ENCODE data around the gene USP21.

The USP21 gene

DNA sequence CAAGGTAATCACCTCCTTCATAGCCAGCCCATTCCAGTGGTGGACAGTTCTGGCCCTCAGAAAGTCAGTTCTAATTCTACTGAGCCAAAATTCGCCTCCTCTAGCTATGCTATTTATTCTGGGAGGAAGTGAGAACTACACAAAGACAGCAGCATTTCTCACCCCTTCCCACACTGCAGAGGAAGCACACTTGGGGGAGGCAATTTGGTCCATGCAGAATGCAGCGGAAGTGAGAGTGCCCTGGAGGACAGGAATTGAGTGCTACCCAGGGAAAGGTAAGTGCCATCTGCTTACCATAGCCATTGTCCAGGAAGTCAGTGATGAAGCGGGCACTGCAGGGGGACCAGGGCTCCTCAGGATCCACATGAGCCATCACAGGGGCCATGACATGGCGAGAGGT is 35.9 kb downstream of the USP21 start:
- no peak for DNase-seq

- DNase-seq, result no peak
Measured at GRCh38 chr1:161196111-161196510, 36.8 kb downstream of the USP21 start.

- DNase-seq, result no peak
Measured at GRCh38 chr1:161196521-161197451, 37.5 kb downstream of the USP21 start.

DNA sequence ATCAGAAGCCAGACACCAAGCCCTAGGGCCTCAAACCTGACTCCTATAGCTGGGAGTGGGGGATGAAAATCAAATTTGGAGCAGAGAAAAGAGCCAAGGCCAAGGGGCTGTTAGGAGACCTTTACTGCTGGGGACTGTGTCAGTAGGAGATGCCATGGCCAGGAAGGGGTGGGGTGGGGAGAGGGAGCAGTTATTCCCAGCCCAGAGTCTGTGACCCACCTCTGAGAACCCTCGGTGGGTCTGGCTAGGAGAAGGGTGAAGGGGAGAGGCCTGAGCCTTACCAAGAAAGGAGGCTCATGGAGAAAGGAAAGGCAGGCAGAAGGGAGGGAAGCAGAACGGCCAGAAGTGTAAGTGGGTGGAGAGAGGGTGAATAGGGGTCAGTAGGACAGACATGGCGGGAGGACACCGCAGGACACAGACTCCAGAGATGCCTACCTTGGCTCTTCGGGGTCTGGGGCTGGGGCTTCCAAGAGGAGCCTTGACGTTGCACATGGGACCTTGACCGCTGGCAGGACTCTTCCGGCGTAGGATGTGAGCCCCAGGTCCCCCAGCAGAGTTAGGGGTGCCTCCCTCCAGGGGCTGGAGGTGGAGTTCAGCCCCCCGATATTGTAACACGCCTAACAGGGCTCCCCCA is 38.4 kb downstream of the USP21 start:
- no peak for DNase-seq

GRCh38 chr1:161198194-161198896 is 39.0 kb downstream of the USP21 start:
- DNase-seq, result no peak

- no peak for DNase-seq
Measured at GRCh38 chr1:161198897-161199431, 39.7 kb downstream of the USP21 start, which contains the start of gene ADAMTS4. TSS of gene ADAMTS4 (minus strand) at chr1:161199054. CDS start at chr1:161198627, 427 bp downstream.

GRCh38 chr1:161199506-161200139 is 40.3 kb downstream of the USP21 start:
- no peak for DNase-seq

- peak; percentile 44 for DNase-seq
Measured at GRCh38 chr1:161200421-161200991, 41.2 kb downstream of the USP21 start.

GRCh38 chr1:161200992-161201835 is 41.9 kb downstream of the USP21 start:
- no peak for DNase-seq

DNA sequence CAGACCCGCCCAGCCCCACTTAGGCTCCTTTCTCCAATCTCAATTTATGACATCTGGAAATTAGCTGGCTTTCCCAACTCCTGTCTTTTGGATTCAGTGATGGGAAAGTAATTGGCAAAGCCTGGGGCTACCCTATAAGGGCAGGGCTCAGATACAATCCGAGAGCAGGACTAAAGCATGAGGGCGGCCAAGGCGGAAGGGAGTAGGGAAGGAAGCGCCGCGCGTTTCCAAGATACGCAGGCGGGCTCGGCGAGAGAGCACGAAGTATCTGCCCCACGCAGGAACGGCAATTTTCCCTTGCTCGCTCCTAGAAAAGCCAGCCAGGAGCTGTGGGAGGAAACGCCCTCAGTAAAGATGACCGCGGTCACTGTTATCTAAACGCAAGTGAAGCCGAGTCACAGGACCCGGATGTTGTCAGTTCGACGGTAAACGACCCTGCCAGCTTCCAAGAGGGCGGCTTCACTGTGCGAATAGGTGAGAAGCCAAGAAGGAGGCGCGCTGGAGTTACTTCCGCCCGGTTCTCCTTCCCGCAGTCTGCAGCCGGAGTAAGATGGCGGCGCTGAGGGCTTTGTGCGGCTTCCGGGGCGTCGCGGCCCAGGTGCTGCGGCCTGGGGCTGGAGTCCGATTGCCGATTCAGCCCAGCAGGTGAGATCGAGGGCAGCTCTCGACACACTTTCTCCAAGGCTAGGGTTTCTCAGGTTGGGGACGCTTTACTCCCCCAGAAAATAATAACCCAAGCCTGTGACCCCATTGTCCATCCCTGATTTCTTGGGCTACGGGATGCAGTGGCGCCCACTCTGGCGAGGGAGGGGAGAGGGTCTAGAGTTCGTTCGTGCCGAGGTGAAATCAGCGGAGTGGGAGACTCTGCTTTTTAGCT is 42.8 kb downstream of the USP21 start, which contains the start of gene NDUFS2:
NDUFS2 (plus strand) TSS at position 532 of the 877 bp plus-strand sequence; CDS start at position 551, 19 bp downstream.
- DNase-seq, result peak; percentile 97

DNA sequence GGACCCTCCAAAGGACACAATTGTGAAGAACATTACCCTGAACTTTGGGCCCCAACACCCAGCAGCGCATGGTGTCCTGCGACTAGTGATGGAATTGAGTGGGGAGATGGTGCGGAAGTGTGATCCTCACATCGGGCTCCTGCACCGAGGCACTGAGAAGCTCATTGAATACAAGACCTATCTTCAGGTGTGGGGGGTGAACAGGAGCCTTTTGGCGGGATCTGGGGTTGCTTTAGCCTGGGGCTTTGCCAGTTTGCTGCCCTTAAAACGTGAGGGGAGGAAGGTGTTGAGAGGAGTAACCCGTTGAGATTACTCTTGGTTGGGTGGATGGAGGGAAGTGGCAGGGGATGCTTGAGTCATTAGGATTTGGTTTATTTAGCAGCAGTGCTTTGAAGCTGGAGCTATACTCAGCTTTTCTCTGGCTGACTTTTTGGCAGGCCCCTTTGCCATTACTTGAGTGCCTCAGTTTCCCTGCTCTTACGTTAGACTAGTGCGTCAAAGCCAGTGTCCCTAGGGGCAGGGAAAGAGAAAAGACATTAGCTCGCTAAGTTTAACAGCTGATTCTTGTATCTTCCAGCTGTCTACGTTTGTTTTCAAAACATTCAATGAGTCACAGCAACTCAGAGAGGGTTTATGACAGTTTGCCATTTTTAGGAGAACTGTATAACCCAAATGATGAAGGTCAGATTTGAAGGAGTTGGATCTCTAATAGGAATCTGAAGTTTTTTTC is 47.3 kb downstream of the USP21 start:
- DNase-seq, result no peak

GRCh38 chr1:161207173-161207572 is 47.9 kb downstream of the USP21 start:
- no peak for DNase-seq

- peak; percentile 79 for DNase-seq
Measured at GRCh38 chr1:161209790-161210409, 50.6 kb downstream of the USP21 start.

DNA sequence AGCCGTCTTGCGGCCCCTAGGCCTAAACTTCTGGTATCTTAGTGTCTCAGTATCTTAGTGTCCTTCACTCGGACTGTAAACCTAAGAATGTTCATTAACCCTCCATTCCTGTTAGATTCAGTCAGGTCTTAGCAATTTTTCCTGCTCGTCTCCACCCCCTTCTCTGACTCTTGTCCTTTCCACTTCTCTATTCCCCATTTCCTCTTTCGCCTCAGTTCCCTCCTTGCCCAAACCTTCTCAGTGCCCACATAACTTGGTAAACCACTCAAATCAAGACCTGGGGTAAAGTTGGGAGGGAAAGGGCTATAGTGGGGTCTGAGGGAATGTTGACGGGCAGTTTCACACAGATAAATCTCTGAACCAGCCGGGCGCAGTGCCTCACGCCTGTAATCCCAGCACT is 55.1 kb downstream of the USP21 start:
- DNase-seq, result no peak

- DNase-seq, result no peak
Measured at GRCh38 chr1:161215076-161215475, 55.8 kb downstream of the USP21 start, which contains the start of gene FCER1G. TSS of gene FCER1G (plus strand) at chr1:161215295. CDS start at chr1:161215322, 27 bp downstream.
